PC-3 (cell line): ENCODE measurements around the gene SLC12A3. TPM values are rescaled to one million over a fixed set of nuclear protein-coding genes. Genes with fewer than 3 reads are reported as not detected.

Experiments used
- ATAC-seq: fragments of 200-7000 bp; cut with Tn5 transposase; 2 replicates; pipeline ENCODE4 v1.9.1; 2020; ENCODE audit warnings: mild to moderate bottlenecking, moderate library complexity
- BruUV-seq: library from RNA; stranded (reverse); fragments of 400-500 nt; replicated peaks from 2 replicates; lab custom pipeline; 2021; lab: Mats Ljungman, UMichigan
- CTCF ChIA-PET: fragments of 300-600 bp; sonication (Branson Sonifier 250); formaldehyde crosslinking; loops from one replicate; lab custom pipeline; 2022; ENCODE audit warnings: antibody characterized with exemption; lab: Charles Lee
- POLR2A ChIA-PET: fragments of 300-600 bp; sonication (Branson Sonifier 250); formaldehyde crosslinking; loops from one replicate; lab custom pipeline; 2022; ENCODE audit warnings: antibody characterized with exemption; ENCODE audit not compliant: unreplicated experiment; lab: Charles Lee
- DNase-seq: peaks from one replicate; pipeline ENCODE4 v3.0.0-alpha.2; 2015
- H2AFZ ChIP-seq: fragments of 300-600 bp; sonication (generic); 2 replicates; pipeline ENCODE4 v1.6.0; 2016; ENCODE audit warnings: antibody characterized with exemption, low read length
- H3F3A ChIP-seq: fragments of 300-600 bp; sonication (generic); one replicate; pipeline ENCODE4 v1.6.0; 2017; ENCODE audit warnings: antibody characterized with exemption, low read length, control low read depth, mild to moderate bottlenecking; ENCODE audit not compliant: unreplicated experiment
- H3K27ac ChIP-seq: fragments of 300-600 bp; sonication (generic); 2 replicates; pipeline ENCODE4 v1.5.1; 2016; ENCODE audit warnings: mild to moderate bottlenecking, low read length
- H3K27me3 ChIP-seq: fragments of 300-600 bp; sonication (generic); 2 replicates; pipeline ENCODE4 v1.6.1; 2016; ENCODE audit warnings: low read length, mixed read lengths
- H3K36me3 ChIP-seq: fragments of 300-600 bp; sonication (generic); 2 replicates; pipeline ENCODE4 v1.6.1; 2016; ENCODE audit warnings: low read depth, mixed run types, low read length, mixed read lengths
- H3K4me1 ChIP-seq: fragments of 300-600 bp; sonication (generic); 2 replicates; pipeline ENCODE4 v1.5.1; 2016; ENCODE audit warnings: low read length; ENCODE audit not compliant: insufficient read depth
- H3K4me2 ChIP-seq: fragments of 300-600 bp; sonication (generic); 2 replicates; pipeline ENCODE4 v1.6.0; 2016; ENCODE audit warnings: low read length
- H3K4me3 ChIP-seq: fragments of 300-600 bp; sonication (generic); 2 replicates; pipeline ENCODE4 v1.5.1; 2016; ENCODE audit warnings: mild to moderate bottlenecking, low read length, mixed read lengths
- H3K79me2 ChIP-seq: fragments of 300-600 bp; sonication (generic); 2 replicates; pipeline ENCODE4 v1.6.1; 2017; ENCODE audit warnings: low read length, mixed read lengths
- H3K9ac ChIP-seq: fragments of 300-600 bp; sonication (generic); 2 replicates; pipeline ENCODE4 v1.6.0; 2016; ENCODE audit warnings: mild to moderate bottlenecking, low read length
- H3K9me2 ChIP-seq: fragments of 300-600 bp; sonication (generic); replicated peaks from 2 replicates; pipeline ENCODE4 v1.6.1; 2016; ENCODE audit warnings: mixed run types, low read length, mixed read lengths
- H3K9me3 ChIP-seq: fragments of 300-600 bp; sonication (generic); 2 replicates; pipeline ENCODE4 v1.6.1; 2016; ENCODE audit warnings: low read length, mixed read lengths
- H4K20me1 ChIP-seq: fragments of 300-600 bp; sonication (generic); 2 replicates; pipeline ENCODE4 v1.6.1; 2016; ENCODE audit warnings: low read length, mixed read lengths
- CTCF ChIP-seq: fragments of 300-600 bp; sonication (generic); conservative IDR thresholded peaks from 2 replicates; pipeline ENCODE4 v1.5.1; 2017; ENCODE audit warnings: antibody characterized with exemption, low read depth, mild to moderate bottlenecking, low read length
- EZH2 ChIP-seq: fragments of 300-600 bp; sonication (generic); IDR thresholded peaks from one replicate; pipeline ENCODE4 v1.6.1; 2017; ENCODE audit warnings: antibody characterized with exemption, mild to moderate bottlenecking, low read length; ENCODE audit not compliant: unreplicated experiment
- EZH2phosphoT487 ChIP-seq: fragments of 300-600 bp; sonication (generic); IDR thresholded peaks from 2 replicates; pipeline ENCODE4 v1.6.1; 2018; ENCODE audit warnings: mild to moderate bottlenecking, antibody characterized with exemption, low read length, borderline replicate concordance
- intact Hi-C: fragments of 100-400 bp; cut with micrococcal nuclease; formaldehyde crosslinking; loops from 2 replicates; pipeline ENCODE4 v1.9.0; 2023
- total RNA-seq: library from RNA; depleted of rRNA; stranded (reverse); fragments of >200 nt; gene quantifications from 2 replicates; pipeline ENCODE4 v1.2.3, GENCODE V29; 2014

The SLC12A3 gene
- total RNA-seq, 1 experiment from 2014 or later, result not detected

- Histone ChIP-seq H3K4me2 (no peak overlapping the region), H3K27me3 (no peaks in the 10 kb centered on the region), H4K20me1 (0 out of 2 replicates have a peak, but pooled peaks cover 1% of the 10 kb centered on the region), H3K9me2 (no peaks in the 10 kb centered on the region), H3K9ac (no peak overlapping the region), H2AFZ (no peak overlapping the region), H3K27ac (no peak overlapping the region), H3K4me3 (no peak overlapping the region), H3K4me1 (peaks cover 6% of the 10 kb centered on the region), H3K79me2 (peaks cover 5% of the 10 kb centered on the region), H3F3A (no peaks in the 10 kb centered on the region), H3K9me3 (no peaks in the 10 kb centered on the region), H3K36me3 (no peaks in the 10 kb centered on the region)
- no TSS peak for BruUV-seq
- no peak for DNase-seq
- POLR2A ChIA-PET, result no interaction called here
- intact Hi-C loops, result no loop called here
- CTCF ChIA-PET, result no interaction called here
- no peak for ATAC-seq
- no peak for TF ChIP-seq EZH2
- TF ChIP-seq EZH2phosphoT487, result no peak
- TF ChIP-seq CTCF, result no peak
These were observed 62.5 kb downstream of the SLC12A3 start for GRCh38 chr16:56927471-56927870.

GRCh38 chr16:56929639-56930038, 64.6 kb downstream of the SLC12A3 start:
- Histone ChIP-seq H3K9me3 (no peaks in the 10 kb centered on the region), H3K9me2 (no peaks in the 10 kb centered on the region), H3F3A (no peaks in the 10 kb centered on the region), H3K4me3 (no peak overlapping the region), H3K27ac (no peak overlapping the region), H4K20me1 (peaks cover 22% of the 10 kb centered on the region), H3K9ac (no peak overlapping the region), H3K27me3 (no peaks in the 10 kb centered on the region), H3K4me2 (no peak overlapping the region), H2AFZ (no peak overlapping the region), H3K36me3 (no peaks in the 10 kb centered on the region), H3K79me2 (peaks cover 27% of the 10 kb centered on the region), H3K4me1 (peaks cover 18% of the 10 kb centered on the region)
- no TSS peak for BruUV-seq
- no peak for ATAC-seq
- intact Hi-C loops, result no loop called here
- ChIA-PET CTCF (no interaction called here), POLR2A (no interaction called here)
- TF ChIP-seq EZH2 (no peak), CTCF (no peak), EZH2phosphoT487 (no peak)
- DNase-seq, result no peak

GRCh38 chr16:56930486-56931270, 65.7 kb downstream of the SLC12A3 start:
- ChIA-PET POLR2A (no interaction called here), CTCF (no interaction called here)
- H3K27ac ChIP-seq, result no peak overlapping the region
- DNase-seq (no peak), ATAC-seq (no peak)
- H3K4me1 ChIP-seq, result peaks cover 18% of the 10 kb centered on the region
- TF ChIP-seq EZH2phosphoT487, result no peak
- no peak for TF ChIP-seq EZH2
- no peak for TF ChIP-seq CTCF
- peaks cover 37% of the 10 kb centered on the region for H3K79me2 ChIP-seq
- H2AFZ ChIP-seq, result no peak overlapping the region
- no TSS peak for BruUV-seq
- no peak overlapping the region for H3K4me3 ChIP-seq
- H4K20me1 ChIP-seq, result peaks cover 31% of the 10 kb centered on the region
- peaks cover 9% of the 10 kb centered on the region for H3K36me3 ChIP-seq
- H3F3A ChIP-seq, result no peaks in the 10 kb centered on the region
- no peaks in the 10 kb centered on the region for H3K9me2 ChIP-seq
- H3K9ac ChIP-seq, result no peak overlapping the region
- intact Hi-C loops, result no loop called here
- H3K4me2 ChIP-seq, result no peak overlapping the region
- H3K9me3 ChIP-seq, result no peaks in the 10 kb centered on the region
- H3K27me3 ChIP-seq, result no peaks in the 10 kb centered on the region
